ENCODE results near the gene MYCT1. TPM values are rescaled to one million over a fixed set of nuclear protein-coding genes. Genes with fewer than 3 reads are reported as not detected.

The MYCT1 gene
- total RNA-seq, 1 donor from 2014 or later: not detected

DNA sequence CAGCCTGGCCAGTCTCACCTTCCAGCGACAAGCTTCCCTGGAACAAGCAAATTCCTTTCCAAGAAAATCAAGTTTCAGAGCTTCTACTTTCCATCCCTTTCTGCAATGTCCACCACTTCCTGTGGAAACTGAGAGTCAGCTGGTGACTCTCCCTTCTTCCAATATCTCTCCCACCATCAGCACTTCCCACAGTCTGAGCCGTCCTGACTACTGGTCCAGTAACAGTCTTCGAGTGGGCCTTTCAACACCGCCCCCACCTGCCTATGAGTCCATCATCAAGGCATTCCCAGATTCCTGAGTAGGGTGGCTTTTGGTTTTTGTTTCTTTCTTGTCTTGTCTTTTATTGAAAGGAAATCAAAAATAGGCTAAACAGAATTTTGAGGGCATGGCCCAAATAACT is 24.3 kb downstream of the MYCT1 start:
- intact Hi-C loops (cut with micrococcal nuclease): no loop called here

DNA sequence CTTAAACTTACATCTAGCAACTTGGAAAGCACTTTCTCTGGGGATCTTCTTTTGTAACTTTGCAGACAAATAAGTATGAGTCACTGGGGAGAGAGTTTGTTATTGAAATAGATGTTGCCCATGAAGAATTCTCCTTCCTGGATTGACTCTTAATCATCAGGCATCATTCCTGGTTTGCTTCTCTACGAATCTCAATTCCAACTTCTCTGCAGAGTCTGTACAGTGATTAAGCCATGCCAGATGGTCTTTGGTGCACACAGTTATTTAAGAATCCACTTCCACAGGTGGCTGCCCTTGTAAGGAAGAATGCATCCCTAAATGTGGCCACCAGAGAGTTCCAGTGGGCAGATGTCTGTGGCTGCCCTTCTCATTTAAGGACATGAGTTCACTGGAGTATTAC is 25.7 kb downstream of the MYCT1 start:
- intact Hi-C loops (cut with micrococcal nuclease): no loop called here

DNA sequence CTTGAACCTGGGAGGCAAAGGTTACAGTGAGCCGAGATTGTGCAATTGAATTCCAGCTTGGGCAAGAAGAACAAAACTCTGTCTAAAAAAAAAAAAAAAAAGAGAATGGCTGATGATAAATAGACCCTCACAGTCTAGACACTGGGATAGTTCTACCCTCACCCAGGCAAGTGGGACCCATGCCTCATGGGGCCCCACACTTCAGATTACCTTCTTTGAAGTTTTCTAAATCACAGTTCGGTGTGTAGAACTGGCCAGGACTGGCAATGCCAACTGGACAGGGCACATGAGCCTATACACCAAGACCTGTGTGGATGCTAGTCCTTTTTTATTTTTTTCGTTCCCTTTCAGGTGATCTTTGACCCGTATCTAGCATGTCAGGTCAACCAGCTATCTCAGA is 28.6 kb downstream of the MYCT1 start:
- intact Hi-C loops (cut with micrococcal nuclease): no loop called here

DNA sequence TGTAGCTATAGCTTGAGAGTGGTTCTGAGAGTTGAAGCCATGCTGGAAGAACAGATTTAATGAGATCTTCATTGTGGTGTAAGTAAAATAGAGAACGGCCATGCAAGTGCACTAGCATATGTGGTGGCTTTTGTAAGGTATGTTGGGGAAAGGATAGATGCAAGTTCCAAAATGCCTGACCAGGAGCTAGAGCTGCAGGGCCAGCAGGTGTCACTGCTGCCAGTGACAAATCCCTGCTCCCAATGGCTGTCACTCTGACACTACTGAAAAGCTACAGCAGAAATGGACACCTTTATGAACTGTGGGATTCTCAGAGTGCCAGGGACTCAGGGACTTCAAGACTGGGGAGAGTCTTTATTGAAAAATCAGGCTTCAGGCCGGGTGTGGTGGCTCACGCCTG is 29.8 kb downstream of the MYCT1 start:
- intact Hi-C loops (cut with micrococcal nuclease): no loop called here

DNA sequence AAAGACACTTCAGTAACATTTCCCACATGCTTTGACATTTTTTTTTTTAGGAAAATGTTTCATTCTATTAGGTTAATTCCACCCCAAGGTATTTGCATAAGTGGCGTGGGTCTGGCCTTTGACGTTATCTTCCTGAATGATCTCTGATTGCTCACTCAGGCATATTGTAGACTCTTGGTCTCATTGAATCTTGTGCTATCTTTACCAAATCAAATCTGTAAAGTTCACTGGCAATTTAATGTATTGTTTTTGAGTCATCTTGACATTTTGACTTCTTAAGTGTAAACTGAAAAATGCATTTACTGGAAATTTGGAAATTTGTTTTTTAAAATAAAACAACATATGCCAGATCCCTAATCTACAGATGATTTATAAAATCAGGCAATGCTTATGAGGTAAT is 36.9 kb downstream of the MYCT1 start:
- intact Hi-C loops (cut with micrococcal nuclease): no loop called here

DNA sequence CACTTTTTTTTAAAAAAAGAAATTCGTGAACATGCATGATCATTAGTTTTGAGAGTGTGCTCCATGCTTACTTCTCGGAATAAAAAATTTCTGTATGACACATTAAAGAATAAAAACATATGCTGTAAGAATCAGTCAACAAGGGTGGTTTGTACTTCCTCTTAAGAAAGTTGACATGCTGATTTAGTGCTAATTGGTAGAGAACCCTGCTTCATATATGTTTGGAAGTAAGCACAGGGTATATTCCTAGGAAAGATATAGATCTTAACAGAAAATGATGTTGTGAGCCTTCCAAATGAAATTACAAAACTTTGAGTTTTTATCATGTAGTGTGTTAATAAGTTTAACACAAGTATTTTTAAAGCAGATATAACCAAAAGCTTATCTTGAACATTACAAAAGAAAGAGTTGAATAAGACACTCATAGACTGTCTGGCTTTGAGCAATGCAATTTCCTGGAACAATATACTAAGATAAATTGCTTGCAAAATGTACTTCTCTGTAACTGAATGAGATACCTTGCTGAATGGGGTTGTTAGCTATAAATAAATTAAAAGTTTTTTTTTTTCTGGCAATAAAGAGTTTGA is 39.1 kb downstream of the MYCT1 start:
- intact Hi-C loops (cut with micrococcal nuclease): no loop called here

DNA sequence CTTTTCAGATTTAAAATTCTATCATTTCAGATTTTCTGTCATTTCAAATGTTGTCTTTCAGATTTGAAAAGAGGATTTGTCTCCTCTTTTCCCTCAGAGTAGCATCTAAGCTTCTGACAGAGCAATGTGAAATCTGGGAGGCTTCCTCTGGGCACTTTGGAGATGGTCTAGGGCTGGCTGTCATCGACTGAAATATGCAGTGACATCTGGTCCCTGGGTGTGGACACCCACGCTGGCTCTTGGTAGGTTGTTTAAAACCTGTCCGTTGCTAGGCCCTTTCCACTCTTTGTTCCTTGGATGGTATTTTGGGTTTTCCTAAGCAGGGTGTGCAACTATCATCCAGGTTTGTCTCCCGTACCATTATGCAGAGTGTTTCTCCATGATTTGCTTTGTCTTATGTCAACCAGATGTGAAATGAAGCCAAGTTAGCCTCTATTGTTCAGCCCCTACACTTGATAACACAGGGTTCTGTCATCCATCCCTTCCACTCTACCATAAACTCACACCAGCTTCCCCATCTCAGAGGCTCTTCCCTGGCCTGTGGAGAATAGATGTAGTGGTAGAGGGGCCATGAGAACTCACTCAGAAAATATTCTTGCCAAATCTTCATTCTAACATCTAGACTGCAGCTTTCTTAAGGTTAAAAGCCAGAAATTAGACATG is 47.9 kb downstream of the MYCT1 start:
- intact Hi-C loops (cut with micrococcal nuclease): loop anchor here (5.0 kb wide), 1 partner anchor 277 kb away; no protein-coding TSS in a partner anchor

DNA sequence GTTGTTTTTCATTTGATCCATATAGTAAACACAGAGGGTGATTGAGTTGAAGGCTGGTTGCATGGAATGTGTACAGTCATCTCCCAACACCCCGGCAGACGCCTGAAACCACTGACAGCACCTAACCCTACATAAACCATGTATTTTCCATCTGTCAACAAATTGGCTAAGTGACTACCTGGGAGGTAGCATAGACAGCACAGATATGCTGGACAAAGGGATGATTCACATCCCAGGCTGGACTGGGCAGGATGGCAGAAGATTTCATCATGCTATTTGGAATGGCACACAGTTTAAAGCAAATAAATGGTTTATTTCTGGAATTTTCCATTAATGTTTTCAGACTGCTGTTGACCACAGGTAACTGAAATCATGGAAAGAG is 48.5 kb downstream of the MYCT1 start:
- intact Hi-C loops (cut with micrococcal nuclease): loop anchor here (5.0 kb wide), 1 partner anchor 276 kb away; no protein-coding TSS in a partner anchor

DNA sequence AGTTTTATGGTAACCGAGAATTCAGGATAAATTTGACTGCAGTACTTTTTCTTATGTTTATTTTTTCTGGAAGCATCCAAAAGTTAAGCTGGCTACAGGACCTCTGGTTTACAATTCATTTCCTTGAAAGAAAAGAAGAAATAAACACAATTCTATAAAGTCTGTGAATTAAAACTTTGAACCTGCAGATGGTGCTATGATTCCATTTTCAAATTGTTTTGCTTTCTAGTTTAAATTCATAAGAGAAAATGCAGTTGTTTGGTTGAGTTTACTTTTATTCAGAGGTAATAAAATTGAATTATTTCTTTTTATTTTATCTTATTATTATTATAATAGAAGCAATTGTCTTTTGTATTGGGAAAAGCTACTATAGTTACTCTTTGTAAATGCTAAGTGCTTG is 51.1 kb downstream of the MYCT1 start:
- intact Hi-C loops (cut with micrococcal nuclease): loop anchor here (1.0 to 5.0 kb wide), 2 partner anchors 199 to 273 kb away; no protein-coding TSS in a partner anchor

DNA sequence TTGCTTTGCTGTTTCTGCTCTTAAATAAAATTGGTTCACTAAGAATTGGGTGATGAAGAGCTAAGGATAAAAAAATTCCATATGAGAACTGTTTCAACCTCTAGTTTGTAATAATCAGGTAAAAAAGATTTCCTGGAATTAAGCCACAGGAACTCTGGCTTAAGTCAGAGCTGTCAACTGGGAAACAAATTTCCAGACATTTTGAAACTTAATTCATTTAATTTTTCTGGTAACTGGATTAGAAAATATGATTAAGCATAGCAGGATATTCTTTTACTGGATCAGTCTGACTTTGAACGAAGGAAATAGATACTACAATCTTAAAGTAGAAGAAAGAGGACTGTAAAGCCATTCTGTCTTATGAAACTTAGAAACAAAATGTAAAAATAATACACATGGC is 51.6 kb downstream of the MYCT1 start:
- intact Hi-C loops (cut with micrococcal nuclease): loop anchor here (1.0 to 5.0 kb wide), 2 partner anchors 199 to 273 kb away; no protein-coding TSS in a partner anchor

DNA sequence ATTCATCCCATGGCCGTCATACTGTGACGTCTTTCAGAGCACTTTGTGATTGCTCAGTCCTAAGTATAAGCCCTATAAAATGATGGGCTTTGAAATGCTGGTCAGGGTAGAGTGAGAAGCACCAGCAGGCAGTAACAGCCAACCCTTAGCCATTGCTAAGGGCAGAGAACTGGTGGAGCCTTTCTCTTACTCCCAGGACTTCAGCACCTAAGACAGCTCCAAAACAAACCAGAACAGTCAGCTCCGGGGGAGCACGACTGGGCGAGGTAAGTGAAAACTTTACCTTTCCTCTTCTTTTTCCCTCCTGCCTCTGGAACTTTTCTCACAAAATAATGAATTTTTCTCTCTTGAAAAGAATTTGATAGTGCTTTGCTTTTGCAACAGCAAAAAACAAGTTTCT is 53.0 kb downstream of the MYCT1 start, which contains the start of gene VIP:
TSS of gene VIP (plus strand) at position 104 of the 400 bp plus-strand sequence. CDS start 1,381 bp downstream, outside the sequence.
- intact Hi-C loops (cut with micrococcal nuclease): no loop called here

DNA sequence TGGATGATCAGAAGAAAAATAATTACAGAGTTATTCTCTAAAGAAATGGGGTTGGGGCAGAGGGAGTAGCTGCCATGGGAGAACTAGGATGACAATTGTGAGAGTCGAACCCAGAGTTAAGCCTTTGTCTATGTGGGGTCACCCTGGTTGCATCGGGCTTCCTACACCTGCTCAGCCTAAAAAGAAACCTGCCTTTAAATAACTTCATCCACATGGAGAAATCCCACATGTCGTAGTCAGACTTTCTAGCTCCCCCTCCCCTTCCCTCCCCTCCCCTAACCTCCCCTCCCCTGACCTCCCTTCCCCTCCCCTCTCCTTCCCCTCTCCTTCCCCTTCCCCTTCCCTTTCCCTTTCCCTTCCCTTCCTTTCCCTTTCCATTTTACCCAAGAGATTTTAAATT is 67.6 kb downstream of the MYCT1 start:
- intact Hi-C loops (cut with micrococcal nuclease): no loop called here

DNA sequence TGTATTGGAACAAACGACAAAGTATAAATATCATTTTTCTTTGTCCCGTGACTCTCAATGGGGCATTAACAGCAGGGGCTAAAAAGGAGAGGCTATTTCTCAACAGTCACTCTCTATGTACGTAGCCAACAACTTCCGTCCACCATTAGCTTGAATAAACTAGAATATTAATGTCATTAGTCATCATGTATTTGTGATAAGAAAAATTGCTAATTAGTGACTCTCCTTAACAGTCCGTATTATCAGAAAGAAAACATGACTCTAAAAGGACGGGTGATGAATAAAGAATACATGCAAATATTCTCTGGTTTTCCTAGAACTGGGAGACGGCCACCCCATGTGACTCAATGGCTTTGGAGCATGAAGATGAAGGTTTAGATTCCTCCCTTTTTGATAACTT is 71.5 kb downstream of the MYCT1 start:
- intact Hi-C loops (cut with micrococcal nuclease): no loop called here

DNA sequence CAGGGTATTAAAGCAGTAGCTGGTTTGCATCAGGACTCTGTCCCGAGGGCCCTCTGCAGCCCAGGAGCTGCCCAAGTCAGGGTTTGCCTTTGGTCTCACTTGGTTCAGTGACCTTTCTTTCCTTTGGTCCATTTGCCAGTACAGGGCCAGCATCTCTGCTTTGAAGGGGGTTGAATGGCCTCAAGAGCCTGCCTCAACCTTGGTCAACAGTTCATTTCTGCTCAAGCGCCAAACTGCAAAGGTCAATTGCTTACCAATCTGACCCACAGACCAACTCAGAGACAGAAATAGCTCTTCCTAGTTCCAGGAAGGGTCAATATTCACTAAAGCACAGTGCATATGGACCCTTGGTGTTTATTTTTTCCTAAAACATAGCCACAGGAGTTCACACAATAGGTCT is 72.3 kb downstream of the MYCT1 start:
- intact Hi-C loops (cut with micrococcal nuclease): no loop called here

DNA sequence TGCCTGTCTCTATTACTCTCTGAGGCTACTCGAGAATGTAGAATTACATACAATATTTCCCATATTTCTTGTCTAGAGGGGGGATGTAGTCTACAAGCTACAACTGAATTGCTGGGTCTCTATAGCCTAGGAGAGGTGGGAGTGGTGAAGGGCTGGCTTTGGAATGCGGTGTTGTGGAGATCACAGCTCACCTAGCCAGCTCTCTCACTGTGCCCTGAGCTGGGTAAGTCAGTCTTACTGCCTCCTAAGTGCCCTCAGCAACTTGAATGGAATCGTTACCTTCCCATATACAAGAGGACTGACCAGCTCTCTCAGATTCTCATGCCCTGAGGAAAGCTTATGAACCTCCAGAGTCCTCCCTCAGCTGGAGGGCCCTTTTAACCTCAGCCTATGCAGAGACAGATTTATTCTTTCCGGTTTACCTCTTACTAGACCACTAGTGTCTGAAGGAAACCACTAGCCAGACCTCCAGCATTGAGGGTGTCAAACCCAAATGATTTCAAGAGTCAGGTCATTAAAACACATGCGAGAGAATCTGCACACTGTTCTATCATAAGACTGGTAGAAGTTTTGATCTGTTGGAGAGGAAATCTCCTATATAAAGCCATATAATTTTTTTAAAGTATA is 73.5 kb downstream of the MYCT1 start:
- intact Hi-C loops (cut with micrococcal nuclease): no loop called here

Other genes starting within 250 kb of the MYCT1 start
- gene SYNE1, start 60.5 kb upstream of the MYCT1 start, total RNA-seq: 79.2 and 83.5 TPM in 2 replicates
- not detected in 2 replicates for gene VIP, start 52.9 kb downstream of the MYCT1 start, total RNA-seq

All from T-helper 1 cell treated with Interleukin-12 subunit alpha and Interleukin-12 subunit beta and Interleukin-4 antibody, amounts not matched to agents 30 ng/mL and 1 ng/mL, for 36 hours (primary cell).